ENCODE results near the gene DCAF12.

- TF ChIP-seq POLR2A (IDR thresholded peaks at IDR 0.05): no peak
- no peak for TF ChIP-seq CTCF (IDR thresholded peaks at IDR 0.05)
Observed at GRCh38 chr9:34085581-34086500, 40.7 kb downstream of the DCAF12 start.

All from heart left ventricle (tissue), 13 donors.